HG03175 (cell line): ENCODE measurements around the gene TMEM239.
"Not testable (repeated sequence)": the region's sequence is repeated elsewhere in the genome, so short reads cannot be mapped to it uniquely, and the experiment has no call there.

ENCODE experiments used
- ATAC-seq: cut with Tn5 transposase; IDR thresholded peaks from one replicate; pipeline ENCODE4 v1.9.1; 2021; ENCODE audit warnings: mild to moderate bottlenecking, moderate library complexity; ENCODE audit not compliant: unreplicated experiment

Gene TMEM239

GRCh38 chr20:2799688-2800520 is 16.3 kb upstream of the TMEM239 start:
- peak; percentile 2 for ATAC-seq

- ATAC-seq: peak; percentile 79
These were observed 15.5 kb upstream of the TMEM239 start, which contains the start of gene CPXM1 for GRCh38 chr20:2800521-2801285. Gene CPXM1, minus strand, starts transcription at chr20:2800627. Its CDS starts 55 bp downstream, at chr20:2800572.

GRCh38 chr20:2801286-2801728 is 14.9 kb upstream of the TMEM239 start:
- ATAC-seq: no peak

- no peak for ATAC-seq
These were observed 11.9 kb upstream of the TMEM239 start for GRCh38 chr20:2804041-2804828.

- no peak for ATAC-seq
These were observed 11.1 kb upstream of the TMEM239 start for GRCh38 chr20:2804852-2805688.

GRCh38 chr20:2805689-2806350 is 10.3 kb upstream of the TMEM239 start:
- no peak for ATAC-seq

- no peak for ATAC-seq
These were observed 9.8 kb upstream of the TMEM239 start for GRCh38 chr20:2806351-2806701.

- ATAC-seq: no peak
These were observed 9.1 kb upstream of the TMEM239 start for GRCh38 chr20:2807019-2807418.

GRCh38 chr20:2807929-2808328 is 8.2 kb upstream of the TMEM239 start:
- not testable (repeated sequence) for ATAC-seq

GRCh38 chr20:2809690-2810089 is 6.5 kb upstream of the TMEM239 start:
- no peak for ATAC-seq

GRCh38 chr20:2812189-2812588 is 4.0 kb upstream of the TMEM239 start:
- ATAC-seq: no peak

GRCh38 chr20:2814076-2814475 is 2.1 kb upstream of the TMEM239 start:
- ATAC-seq: no peak

- no peak for ATAC-seq
These were observed 1.5 kb upstream of the TMEM239 start, which contains the start of gene C20orf141 for GRCh38 chr20:2814587-2815051. Gene C20orf141, plus strand, starts transcription at chr20:2814987. Its CDS starts 198 bp downstream, at chr20:2815185.

GRCh38 chr20:2815242-2815900 is 793 bp upstream of the TMEM239 start:
- no peak for ATAC-seq

GRCh38 chr20:2816583-2817340 is 598 bp downstream of the TMEM239 start:
- no peak for ATAC-seq

- no peak for ATAC-seq
These were observed 1.2 kb downstream of the TMEM239 start for GRCh38 chr20:2817341-2817726.

- no peak for ATAC-seq
These were observed 1.9 kb downstream of the TMEM239 start for GRCh38 chr20:2817891-2818595.
